IPS-15b (cell line): ENCODE measurements around the gene SAPCD1.
"Not testable (repeated sequence)": the region's sequence is repeated elsewhere in the genome, so short reads cannot be mapped to it uniquely, and the experiment has no call there.

Source experiments
- H3K27me3 ChIP-seq: one replicate; pipeline ENCODE4 v1.6.1; 2013; ENCODE audit warnings: low read length; ENCODE audit not compliant: control insufficient read depth, insufficient read depth
- H3K36me3 ChIP-seq: one replicate; pipeline ENCODE4 v1.6.1; 2013; ENCODE audit warnings: low read length; ENCODE audit not compliant: control insufficient read depth, insufficient read depth
- H3K4me1 ChIP-seq: one replicate; pipeline ENCODE4 v1.6.1; 2013; ENCODE audit warnings: mild to moderate bottlenecking, low read length; ENCODE audit not compliant: control insufficient read depth, insufficient read depth
- H3K4me3 ChIP-seq: one replicate; pipeline ENCODE4 v1.5.1; 2013; ENCODE audit warnings: low read depth, low read length
- H3K9ac ChIP-seq: one replicate; pipeline ENCODE4 v1.6.1; 2013; ENCODE audit warnings: low read depth, mild to moderate bottlenecking, low read length
- H3K9me3 ChIP-seq: one replicate; pipeline ENCODE4 v1.6.1; 2013; ENCODE audit warnings: mild to moderate bottlenecking, low read length; ENCODE audit not compliant: control insufficient read depth, insufficient read depth

The SAPCD1 gene

GRCh38 chr6:31785475-31785874, 23.0 kb downstream of the SAPCD1 start:
- Histone ChIP-seq H3K4me1 (no peaks in the 10 kb centered on the region), H3K9me3 (no peaks in the 10 kb centered on the region), H3K9ac (no peak overlapping the region), H3K4me3 (no peak overlapping the region), H3K36me3 (peaks cover 42% of the 10 kb centered on the region), H3K27me3 (no peaks in the 10 kb centered on the region)

GRCh38 chr6:31791324-31792089, 29.1 kb downstream of the SAPCD1 start:
- Histone ChIP-seq H3K4me3 (no peak overlapping the region), H3K27me3 (no peaks in the 10 kb centered on the region), H3K9ac (no peak overlapping the region), H3K36me3 (peaks cover 16% of the 10 kb centered on the region), H3K4me1 (peaks cover 6% of the 10 kb centered on the region), H3K9me3 (no peaks in the 10 kb centered on the region)

GRCh38 chr6:31792090-31792374, 29.6 kb downstream of the SAPCD1 start:
- no peak overlapping the region for H3K9ac ChIP-seq
- H3K4me3 ChIP-seq, result no peak overlapping the region
- peaks cover 6% of the 10 kb centered on the region for H3K4me1 ChIP-seq
- peaks cover 16% of the 10 kb centered on the region for H3K36me3 ChIP-seq
- H3K27me3 ChIP-seq, result no peaks in the 10 kb centered on the region
- H3K9me3 ChIP-seq, result no peaks in the 10 kb centered on the region

GRCh38 chr6:31792761-31793171, 30.3 kb downstream of the SAPCD1 start:
- H3K4me3 ChIP-seq, result no peak overlapping the region
- no peak overlapping the region for H3K9ac ChIP-seq
- peaks cover 20% of the 10 kb centered on the region for H3K36me3 ChIP-seq

GRCh38 chr6:31793927-31794245, 31.4 kb downstream of the SAPCD1 start:
- H3K36me3 ChIP-seq, result peaks cover 20% of the 10 kb centered on the region
- H3K4me1 ChIP-seq, H3K9ac ChIP-seq, H3K9me3 ChIP-seq, H3K27me3 ChIP-seq: not testable (repeated sequence)
- peak overlapping the region; percentile 75 for H3K4me3 ChIP-seq

More at GRCh38 chr6:31792761-31793171, 30.3 kb downstream of the SAPCD1 start:
- H3K4me1 ChIP-seq, result peaks cover 6% of the 10 kb centered on the region
- no peaks in the 10 kb centered on the region for H3K27me3 ChIP-seq
- no peaks in the 10 kb centered on the region for H3K9me3 ChIP-seq

GRCh38 chr6:31794294-31794865, 31.9 kb downstream of the SAPCD1 start:
- Histone ChIP-seq H3K4me1 (peaks cover 6% of the 10 kb centered on the region), H3K4me3 (peak overlapping the region; percentile 75), H3K9ac (peak overlapping the region; percentile 82), H3K36me3 (peaks cover 20% of the 10 kb centered on the region), H3K9me3 (no peaks in the 10 kb centered on the region), H3K27me3 (no peaks in the 10 kb centered on the region)

- Histone ChIP-seq H3K4me1 (peaks cover 6% of the 10 kb centered on the region), H3K4me3 (peak overlapping the region; percentile 75), H3K9ac (peak overlapping the region; percentile 82), H3K9me3 (no peaks in the 10 kb centered on the region), H3K36me3 (peaks cover 20% of the 10 kb centered on the region), H3K27me3 (no peaks in the 10 kb centered on the region)
These were observed 32.6 kb downstream of the SAPCD1 start for GRCh38 chr6:31794866-31795615.

GRCh38 chr6:31795616-31796298, 33.3 kb downstream of the SAPCD1 start, which contains the start of gene VARS1:
VARS1 (minus strand) TSS chr6:31795752; CDS start chr6:31795217, 535 bp downstream.
- Histone ChIP-seq H3K36me3 (peaks cover 20% of the 10 kb centered on the region), H3K4me1 (peaks cover 6% of the 10 kb centered on the region)

GRCh38 chr6:31796993-31797385, 34.5 kb downstream of the SAPCD1 start:
- H3K4me1 ChIP-seq, result peaks cover 6% of the 10 kb centered on the region
- no peak overlapping the region for H3K4me3 ChIP-seq
- H3K36me3 ChIP-seq, result peaks cover 13% of the 10 kb centered on the region
- H3K9me3 ChIP-seq, result no peaks in the 10 kb centered on the region
- no peaks in the 10 kb centered on the region for H3K27me3 ChIP-seq
- no peak overlapping the region for H3K9ac ChIP-seq

More at GRCh38 chr6:31795616-31796298, 33.3 kb downstream of the SAPCD1 start, which contains the start of gene VARS1:
- H3K4me3 ChIP-seq, result peak within 1 kb of the TSS; percentile 75
- H3K9ac ChIP-seq, result peak within 1 kb of the TSS; percentile 82
- no peaks in the 10 kb centered on the region for H3K27me3 ChIP-seq
- no peaks in the 10 kb centered on the region for H3K9me3 ChIP-seq

GRCh38 chr6:31797588-31797987, 35.1 kb downstream of the SAPCD1 start:
- H3K9me3 ChIP-seq, result no peaks in the 10 kb centered on the region
- H3K9ac ChIP-seq, result no peak overlapping the region
- peaks cover 9% of the 10 kb centered on the region for H3K36me3 ChIP-seq
- H3K27me3 ChIP-seq, result no peaks in the 10 kb centered on the region
- H3K4me3 ChIP-seq, result no peak overlapping the region
- peaks cover 6% of the 10 kb centered on the region for H3K4me1 ChIP-seq

- H3K4me3 ChIP-seq, result no peak overlapping the region
- no peak overlapping the region for H3K9ac ChIP-seq
- no peaks in the 10 kb centered on the region for H3K4me1 ChIP-seq
These were observed 37.3 kb downstream of the SAPCD1 start for GRCh38 chr6:31799781-31800180.

More at GRCh38 chr6:31799781-31800180, 37.3 kb downstream of the SAPCD1 start:
- Histone ChIP-seq H3K27me3 (no peaks in the 10 kb centered on the region), H3K9me3 (no peaks in the 10 kb centered on the region), H3K36me3 (peaks cover 4% of the 10 kb centered on the region)
